Measurements from ENCODE around the gene UCP3.

UCP3 gene

GRCh38 chr11:74044538-74044937 lies 35.7 kb upstream of the UCP3 start:
- Histone ChIP-seq H3K36me3 (peaks cover 57% of the 10 kb centered on the region), H3K27me3 (no peaks in the 10 kb centered on the region)
- TF ChIP-seq CTCF (IDR thresholded peaks at IDR 0.05), result no peak

GRCh38 chr11:74043450-74043849 lies 34.6 kb upstream of the UCP3 start:
- H3K27ac ChIP-seq, result no peak overlapping the region
- H3K36me3 ChIP-seq, result peaks cover 57% of the 10 kb centered on the region
- H3K4me3 ChIP-seq (ENCODE audit: low read depth in 1 of 2, low read length in 1 of 2), result no peak overlapping the region
- no peak for TF ChIP-seq CTCF (IDR thresholded peaks at IDR 0.05)
- no peaks in the 10 kb centered on the region for H3K4me1 ChIP-seq (ENCODE audit: control insufficient read depth in 1 of 2, insufficient read depth in 1 of 2, low read depth in 1 of 2, low read length in 1 of 2)
- H3K27me3 ChIP-seq, result no peaks in the 10 kb centered on the region
- H3K9me3 ChIP-seq, result no peaks in the 10 kb centered on the region

More at GRCh38 chr11:74044538-74044937, 35.7 kb upstream of the UCP3 start:
- Histone ChIP-seq H3K9me3 (no peaks in the 10 kb centered on the region), H3K4me3 (ENCODE audit: low read depth in 1 of 2, low read length in 1 of 2) (no peak overlapping the region), H3K27ac (no peak overlapping the region), H3K4me1 (ENCODE audit: control insufficient read depth in 1 of 2, insufficient read depth in 1 of 2, low read depth in 1 of 2, low read length in 1 of 2) (no peaks in the 10 kb centered on the region)

GRCh38 chr11:74037309-74037708 lies 28.4 kb upstream of the UCP3 start:
- Histone ChIP-seq H3K27me3 (no peaks in the 10 kb centered on the region), H3K4me3 (ENCODE audit: low read depth in 1 of 2, low read length in 1 of 2) (no peak overlapping the region), H3K9me3 (no peaks in the 10 kb centered on the region), H3K4me1 (ENCODE audit: control insufficient read depth in 1 of 2, insufficient read depth in 1 of 2, low read depth in 1 of 2, low read length in 1 of 2) (no peaks in the 10 kb centered on the region), H3K36me3 (peaks cover 90% of the 10 kb centered on the region), H3K27ac (no peak overlapping the region)
- no peak for TF ChIP-seq CTCF (IDR thresholded peaks at IDR 0.05)

- Histone ChIP-seq H3K4me3 (ENCODE audit: low read depth in 1 of 2, low read length in 1 of 2) (no peak overlapping the region), H3K9me3 (no peaks in the 10 kb centered on the region), H3K4me1 (ENCODE audit: control insufficient read depth in 1 of 2, insufficient read depth in 1 of 2, low read depth in 1 of 2, low read length in 1 of 2) (no peaks in the 10 kb centered on the region), H3K27ac (no peak overlapping the region), H3K27me3 (no peaks in the 10 kb centered on the region), H3K36me3 (peaks cover 95% of the 10 kb centered on the region)
- TF ChIP-seq CTCF (IDR thresholded peaks at IDR 0.05), result no peak
Observed at GRCh38 chr11:74035264-74035663, 26.4 kb upstream of the UCP3 start.

- Histone ChIP-seq H3K4me3 (ENCODE audit: low read depth in 1 of 2, low read length in 1 of 2) (no peak overlapping the region), H3K36me3 (peaks cover 94% of the 10 kb centered on the region), H3K4me1 (ENCODE audit: control insufficient read depth in 1 of 2, insufficient read depth in 1 of 2, low read depth in 1 of 2, low read length in 1 of 2) (no peaks in the 10 kb centered on the region), H3K27me3 (no peaks in the 10 kb centered on the region), H3K9me3 (no peaks in the 10 kb centered on the region), H3K27ac (no peak overlapping the region)
- TF ChIP-seq CTCF (IDR thresholded peaks at IDR 0.05), result no peak
Observed at GRCh38 chr11:74033046-74033445, 24.2 kb upstream of the UCP3 start.

Data from neutrophil (primary cell).